ENCODE data around the gene TBC1D25.

DNA sequence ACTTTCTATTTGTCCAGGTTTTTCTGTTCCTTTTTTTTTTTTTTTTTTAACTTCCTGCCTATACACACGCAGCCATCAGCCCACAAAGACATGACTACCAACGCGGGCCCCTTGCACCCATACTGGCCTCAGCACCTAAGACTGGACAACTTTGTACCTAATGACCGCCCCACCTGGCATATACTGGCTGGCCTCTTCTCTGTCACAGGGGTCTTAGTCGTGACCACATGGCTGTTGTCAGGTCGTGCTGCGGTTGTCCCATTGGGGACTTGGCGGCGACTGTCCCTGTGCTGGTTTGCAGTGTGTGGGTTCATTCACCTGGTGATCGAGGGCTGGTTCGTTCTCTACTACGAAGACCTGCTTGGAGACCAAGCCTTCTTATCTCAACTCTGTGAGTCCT lies 15.8 kb upstream of the TBC1D25 start:
- TF ChIP-seq, protein P1, sequence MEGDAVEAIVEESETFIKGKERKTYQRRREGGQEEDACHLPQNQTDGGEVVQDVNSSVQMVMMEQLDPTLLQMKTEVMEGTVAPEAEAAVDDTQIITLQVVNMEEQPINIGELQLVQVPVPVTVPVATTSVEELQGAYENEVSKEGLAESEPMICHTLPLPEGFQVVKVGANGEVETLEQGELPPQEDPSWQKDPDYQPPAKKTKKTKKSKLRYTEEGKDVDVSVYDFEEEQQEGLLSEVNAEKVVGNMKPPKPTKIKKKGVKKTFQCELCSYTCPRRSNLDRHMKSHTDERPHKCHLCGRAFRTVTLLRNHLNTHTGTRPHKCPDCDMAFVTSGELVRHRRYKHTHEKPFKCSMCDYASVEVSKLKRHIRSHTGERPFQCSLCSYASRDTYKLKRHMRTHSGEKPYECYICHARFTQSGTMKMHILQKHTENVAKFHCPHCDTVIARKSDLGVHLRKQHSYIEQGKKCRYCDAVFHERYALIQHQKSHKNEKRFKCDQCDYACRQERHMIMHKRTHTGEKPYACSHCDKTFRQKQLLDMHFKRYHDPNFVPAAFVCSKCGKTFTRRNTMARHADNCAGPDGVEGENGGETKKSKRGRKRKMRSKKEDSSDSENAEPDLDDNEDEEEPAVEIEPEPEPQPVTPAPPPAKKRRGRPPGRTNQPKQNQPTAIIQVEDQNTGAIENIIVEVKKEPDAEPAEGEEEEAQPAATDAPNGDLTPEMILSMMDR (IDR thresholded peaks at IDR 0.05) = no peak
- no peak for TF ChIP-seq POLR2A (IDR thresholded peaks at IDR 0.05)
